Skin of body (tissue), 2 donors: ENCODE results near the gene FOXP1. TPM values are rescaled to one million over a fixed set of nuclear protein-coding genes. Genes with fewer than 3 reads are reported as not detected.

ENCODE experiments used
- DNase-seq: peaks from one replicate; lab custom pipeline; 2025; lab: John Stamatoyannopoulos, UW
- total RNA-seq: library from RNA; depleted of rRNA; stranded (reverse); fragments of >200 nt; gene quantifications from one replicate; pipeline ENCODE4 v1.2.3, GENCODE V29; 2014

Gene FOXP1
- total RNA-seq = 56.7 TPM

- DNase-seq = peak; percentile 51
Observed at GRCh38 chr3:71583566-71584393, at the start of gene FOXP1. Gene FOXP1 (minus strand): TSS chr3:71583728. CDS start chr3:71198381, 385,347 bp downstream.

- no peak for DNase-seq
Observed at GRCh38 chr3:71629711-71630110, 46.2 kb upstream of the FOXP1 start.

- DNase-seq = no peak
Observed at GRCh38 chr3:71629289-71629688, 45.8 kb upstream of the FOXP1 start.

GRCh38 chr3:71628522-71628921 lies 45.0 kb upstream of the FOXP1 start:
- DNase-seq = peak; percentile 79

- no peak for DNase-seq
Observed at GRCh38 chr3:71625676-71626075, 42.1 kb upstream of the FOXP1 start.

GRCh38 chr3:71621825-71622537 lies 38.5 kb upstream of the FOXP1 start:
- DNase-seq = no peak

GRCh38 chr3:71618538-71618937 lies 35.0 kb upstream of the FOXP1 start:
- no peak for DNase-seq

GRCh38 chr3:71616571-71617021 lies 33.1 kb upstream of the FOXP1 start:
- DNase-seq = no peak

GRCh38 chr3:71614869-71615268 lies 31.3 kb upstream of the FOXP1 start:
- DNase-seq = no peak

DNA sequence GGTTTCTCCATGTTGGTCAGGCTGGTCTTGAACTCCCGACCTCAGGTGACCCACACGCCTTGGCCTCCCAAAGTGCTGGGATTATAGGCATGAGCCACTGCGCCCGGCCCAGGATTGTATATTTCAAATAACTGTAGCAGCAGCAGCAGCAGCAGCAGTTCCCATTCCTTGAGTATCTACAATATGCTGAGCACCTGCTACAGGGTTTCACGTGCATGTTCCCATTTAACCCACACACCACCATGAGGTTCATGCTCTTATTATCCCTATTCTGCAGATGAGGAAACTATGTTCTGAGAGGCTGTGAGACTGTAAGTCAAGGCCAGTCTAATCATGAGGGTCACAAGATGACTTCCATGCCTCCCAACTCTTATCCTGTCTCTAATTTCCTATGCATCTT lies 30.9 kb upstream of the FOXP1 start:
- DNase-seq = no peak

GRCh38 chr3:71611099-71611498 lies 27.6 kb upstream of the FOXP1 start:
- DNase-seq = no peak

GRCh38 chr3:71607364-71607763 lies 23.8 kb upstream of the FOXP1 start:
- DNase-seq = no peak

GRCh38 chr3:71606582-71606981 lies 23.1 kb upstream of the FOXP1 start:
- DNase-seq = no peak

GRCh38 chr3:71602256-71602655 lies 18.7 kb upstream of the FOXP1 start:
- no peak for DNase-seq

DNA sequence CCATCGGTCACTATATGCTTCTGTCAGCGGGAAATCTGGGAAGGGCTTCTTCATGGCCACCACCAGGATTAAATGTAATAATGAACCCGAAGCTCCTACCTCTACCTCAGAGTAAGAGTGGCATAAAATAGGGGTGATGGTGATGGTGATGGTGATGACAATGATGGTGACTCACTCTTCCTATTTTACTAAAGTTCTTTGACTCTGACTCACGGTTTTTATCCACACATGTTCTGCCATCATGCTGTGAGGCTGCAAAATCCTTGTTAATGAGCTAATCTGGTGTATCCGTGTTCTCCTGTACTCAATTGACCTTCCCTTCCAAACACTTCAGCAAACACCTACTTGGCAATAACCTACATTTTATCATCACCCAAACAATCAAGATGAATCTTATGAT lies 18.3 kb upstream of the FOXP1 start:
- DNase-seq = no peak

DNA sequence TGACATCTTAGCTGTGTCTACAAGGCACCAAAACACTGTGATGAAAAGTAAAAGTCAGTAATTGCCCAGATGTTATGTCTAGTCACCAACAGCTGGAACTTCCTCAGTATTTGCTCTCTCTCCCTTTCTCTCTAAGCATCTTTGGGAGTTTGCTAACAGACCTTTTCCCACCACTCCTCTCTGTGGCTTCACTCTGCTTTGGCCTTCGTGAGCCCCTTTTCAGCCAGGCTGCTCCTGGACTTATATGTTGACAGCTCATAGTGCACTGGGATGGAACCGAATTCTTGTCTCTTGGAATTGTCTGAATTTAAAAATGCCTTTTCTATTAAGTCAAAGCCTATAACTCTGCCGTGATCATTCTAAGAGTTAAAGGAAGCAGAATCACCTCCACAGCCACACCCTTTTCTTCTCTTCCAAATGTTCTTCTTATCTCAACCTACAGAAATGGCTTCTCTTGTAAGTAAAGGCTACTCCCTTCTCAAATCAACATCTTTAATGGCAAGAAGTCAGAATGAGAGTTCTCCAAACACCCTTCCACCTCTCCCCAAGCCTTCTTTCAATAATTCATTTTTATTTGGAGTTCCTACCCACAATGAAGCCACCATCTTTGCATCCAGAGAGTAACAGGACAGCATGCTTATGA lies 17.2 kb upstream of the FOXP1 start:
- DNase-seq = peak; percentile 65

DNA sequence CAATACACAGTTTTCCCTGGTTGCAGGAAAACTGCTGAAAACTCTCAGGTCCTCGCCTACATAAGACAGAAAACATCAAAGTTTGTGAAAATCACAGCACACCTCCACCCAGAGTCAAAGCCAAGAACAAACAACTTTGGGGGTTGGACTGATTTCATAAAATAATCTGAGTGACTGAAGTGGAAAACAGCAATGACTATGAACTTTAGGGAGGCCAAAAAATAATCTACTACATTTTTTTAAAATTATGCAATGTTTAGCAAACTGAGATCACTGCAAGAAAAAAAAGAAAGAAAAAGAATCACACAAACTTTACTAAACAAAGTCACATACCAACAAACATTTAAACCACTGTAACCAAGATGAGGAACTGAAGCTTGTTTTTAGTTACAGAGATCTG lies 15.9 kb upstream of the FOXP1 start:
- DNase-seq = no peak

DNA sequence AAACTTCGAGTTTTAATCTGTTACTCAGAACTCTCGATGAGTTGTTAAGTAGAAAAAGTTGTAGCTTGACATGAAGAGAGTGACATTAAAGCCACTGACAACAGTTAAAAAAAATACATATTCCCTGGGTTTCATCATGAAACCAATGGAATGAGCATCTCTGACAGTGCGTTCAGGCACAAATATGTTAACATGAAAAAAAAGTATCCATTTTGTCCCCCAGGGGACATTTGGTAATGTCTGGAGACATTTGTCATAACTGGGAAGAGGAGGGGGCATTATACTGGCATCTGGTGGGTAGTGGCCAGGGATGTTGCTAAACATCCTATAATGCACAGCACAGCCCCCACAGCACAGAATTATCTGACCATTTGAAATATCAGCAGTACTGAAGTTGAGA lies 14.8 kb upstream of the FOXP1 start:
- no peak for DNase-seq

DNA sequence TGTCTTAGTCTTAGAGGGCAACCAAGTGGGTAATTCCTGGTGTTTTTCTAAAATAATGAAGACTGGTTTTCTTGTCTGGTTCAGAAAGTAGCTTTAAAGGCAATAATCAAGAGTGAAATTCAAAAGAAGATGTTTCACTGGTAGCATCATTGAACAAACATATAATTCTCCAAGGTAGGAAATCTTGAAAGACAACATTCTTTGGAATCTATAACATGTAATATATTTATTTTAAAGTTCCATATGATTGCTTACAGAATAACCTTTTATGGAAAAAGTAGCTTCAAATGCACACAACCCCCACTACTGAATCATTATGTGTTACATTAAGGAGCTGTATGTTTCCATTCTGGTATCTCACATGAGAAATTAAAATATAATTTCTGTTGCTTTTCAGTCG lies 13.8 kb upstream of the FOXP1 start:
- no peak for DNase-seq

DNA sequence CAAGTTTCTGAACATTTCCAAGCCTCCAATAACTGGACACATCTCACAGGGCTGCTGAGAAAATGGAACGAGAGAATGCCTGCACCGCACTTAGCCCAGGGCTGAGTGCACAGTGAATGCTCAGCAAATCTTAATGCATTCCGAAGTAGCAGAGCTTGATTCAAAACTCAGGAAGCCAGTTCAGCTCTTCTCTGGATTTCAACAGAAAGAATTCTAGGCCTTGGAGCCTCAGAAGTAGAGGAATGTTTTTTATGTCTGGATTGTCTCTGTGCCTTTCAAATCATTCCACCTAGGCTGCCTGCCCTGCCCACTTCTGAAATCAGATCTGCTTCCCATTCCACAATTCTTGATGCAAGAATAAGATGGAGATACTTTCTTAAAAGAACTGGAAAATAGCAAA lies 9.6 kb upstream of the FOXP1 start:
- DNase-seq = no peak

DNA sequence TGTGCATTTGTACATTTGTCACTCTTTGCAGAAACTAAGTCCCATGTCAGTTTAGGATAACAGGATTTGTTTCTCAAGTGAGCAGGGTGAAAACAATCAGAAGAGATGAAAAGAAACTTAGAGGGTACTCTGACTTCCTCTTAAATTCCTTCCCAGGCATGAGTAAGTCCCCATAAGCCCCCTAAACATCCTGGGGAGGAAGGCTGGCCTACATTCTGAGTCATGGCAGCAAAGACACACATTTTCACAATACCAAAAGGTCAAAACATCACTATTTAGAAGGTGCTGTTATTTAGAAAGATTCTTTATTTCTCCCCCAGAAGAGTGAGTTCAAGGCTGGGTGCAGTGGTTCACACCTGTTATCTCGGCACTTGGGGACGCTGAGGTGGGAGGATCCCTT lies 7.6 kb upstream of the FOXP1 start:
- DNase-seq = no peak

- no peak for DNase-seq
Observed at GRCh38 chr3:71589132-71589531, 5.6 kb upstream of the FOXP1 start.
